HEK293 (cell line): Measurements from ENCODE around the gene SERINC3.

Experiments used
- CTCF ChIA-PET: fragments of 350-600 bp; formaldehyde crosslinking; extraction: SDS; loops from one replicate; lab custom pipeline; 2021; ENCODE audit warnings: antibody characterized with exemption; lab: Yijun Ruan, JAX
- POLR2A ChIA-PET: fragments of 300-600 bp; formaldehyde crosslinking; extraction: SDS; loops from one replicate; lab custom pipeline; 2020; ENCODE audit warnings: antibody characterized with exemption, inconsistent platforms; lab: Yijun Ruan, JAX
- H3K27ac ChIP-seq: fragments of 200-500 bp; sonication (Bioruptor generic); 2 replicates; pipeline ENCODE4 v1.5.1; 2014; ENCODE audit warnings: low read depth, low read length, control low read depth, inconsistent platforms; ENCODE audit errors: extremely low read depth
- H3K36me3 ChIP-seq, 2 experiments: fragments of 200-500 bp in 1 of 2; sonication (Bioruptor generic) in 1 of 2; 1 replicate in 1 of 2; 2 replicates in 1 of 2; pipeline ENCODE4 v1.5.1; 2014 to 2017; ENCODE audit warnings: inconsistent platforms in 2 of 2, low read length in 2 of 2; ENCODE audit not compliant: control insufficient read depth in 2 of 2, insufficient read depth in 1 of 2
- H3K4me1 ChIP-seq: fragments of 200-500 bp; sonication (Bioruptor generic); 2 replicates; pipeline ENCODE4 v1.5.1; 2014; ENCODE audit warnings: mild to moderate bottlenecking, low read length, inconsistent platforms; ENCODE audit not compliant: control insufficient read depth, insufficient read depth
- H3K4me3 ChIP-seq: 2 replicates; pipeline ENCODE4 v1.5.1; 2011; ENCODE audit warnings: low read depth, mild to moderate bottlenecking, control low read depth, low read length, moderate library complexity
- H3K9me3 ChIP-seq: fragments of 200-500 bp; sonication (Bioruptor generic); 2 replicates; pipeline ENCODE4 v1.5.1; 2014; ENCODE audit warnings: low read depth, low read length, inconsistent platforms; ENCODE audit not compliant: control insufficient read depth, insufficient read depth
- BCL11B ChIP-seq: fragments of 450-650 bp; formaldehyde crosslinking; IDR thresholded peaks from 2 replicates; pipeline ENCODE4 v1.5.1; 2016; ENCODE audit warnings: low read depth, missing biosample characterization, missing genetic modification characterization
- FEZF1 ChIP-seq: fragments of 450-650 bp; formaldehyde crosslinking; IDR thresholded peaks from 2 replicates; pipeline ENCODE4 v1.5.1; 2016; ENCODE audit warnings: missing biosample characterization, missing genetic modification characterization
- GLIS2 ChIP-seq: fragments of 450-650 bp; formaldehyde crosslinking; IDR thresholded peaks from 2 replicates; pipeline ENCODE4 v1.5.1; 2016; ENCODE audit warnings: missing biosample characterization, missing genetic modification characterization
- IKZF3 ChIP-seq: fragments of 450-650 bp; IDR thresholded peaks from 2 replicates; pipeline ENCODE4 v1.5.0; 2018; ENCODE audit warnings: missing biosample characterization, mild to moderate bottlenecking, missing genetic modification characterization, moderate library complexity
- KLF16 ChIP-seq: fragments of 450-650 bp; formaldehyde crosslinking; IDR thresholded peaks from 2 replicates; pipeline ENCODE4 v1.5.1; 2017; ENCODE audit warnings: missing biosample characterization, missing genetic modification characterization
- KLF17 ChIP-seq: fragments of 450-650 bp; formaldehyde crosslinking; IDR thresholded peaks from 2 replicates; pipeline ENCODE4 v1.5.1; 2016; ENCODE audit warnings: missing biosample characterization, missing genetic modification characterization
- KLF8 ChIP-seq: fragments of 450-650 bp; formaldehyde crosslinking; IDR thresholded peaks from 2 replicates; pipeline ENCODE4 v1.5.1; 2016; ENCODE audit warnings: missing biosample characterization, missing genetic modification characterization
- PATZ1 ChIP-seq: fragments of 450-650 bp; formaldehyde crosslinking; IDR thresholded peaks from 2 replicates; pipeline ENCODE4 v1.5.1; 2016; ENCODE audit warnings: missing biosample characterization, missing genetic modification characterization
- PRDM1 ChIP-seq: fragments of 450-650 bp; formaldehyde crosslinking; IDR thresholded peaks from 2 replicates; pipeline ENCODE4; 2016; ENCODE audit warnings: missing biosample characterization, missing genetic modification characterization
- SCRT1 ChIP-seq: fragments of 450-650 bp; formaldehyde crosslinking; IDR thresholded peaks from 2 replicates; pipeline ENCODE4 v1.5.1; 2016; ENCODE audit warnings: missing biosample characterization, missing genetic modification characterization, borderline replicate concordance
- WT1 ChIP-seq: fragments of 450-650 bp; formaldehyde crosslinking; IDR thresholded peaks from 2 replicates; pipeline ENCODE4 v1.5.1; 2016; ENCODE audit warnings: missing biosample characterization, missing genetic modification characterization
- ZBTB17 ChIP-seq: fragments of 450-650 bp; formaldehyde crosslinking; IDR thresholded peaks from 2 replicates; pipeline ENCODE4 v1.5.1; 2016; ENCODE audit warnings: missing biosample characterization, missing genetic modification characterization
- ZEB2 ChIP-seq: fragments of 450-650 bp; formaldehyde crosslinking; IDR thresholded peaks from 2 replicates; pipeline ENCODE4 v1.5.1; 2016; ENCODE audit warnings: missing biosample characterization, missing genetic modification characterization
- ZFP69B ChIP-seq: fragments of 450-650 bp; formaldehyde crosslinking; IDR thresholded peaks from 2 replicates; pipeline ENCODE4 v1.5.1; 2016; ENCODE audit warnings: missing biosample characterization, missing genetic modification characterization
- ZNF174 ChIP-seq: fragments of 450-650 bp; formaldehyde crosslinking; IDR thresholded peaks from 2 replicates; pipeline ENCODE4 v1.5.0; 2017; ENCODE audit warnings: missing biosample characterization, mild to moderate bottlenecking, missing genetic modification characterization
- ZNF19 ChIP-seq: fragments of 450-650 bp; formaldehyde crosslinking; IDR thresholded peaks from 2 replicates; pipeline ENCODE4; 2016; ENCODE audit warnings: missing biosample characterization, missing genetic modification characterization, low read depth
- ZNF202 ChIP-seq: fragments of 450-650 bp; formaldehyde crosslinking; IDR thresholded peaks from 2 replicates; pipeline ENCODE4 v1.5.1; 2016; ENCODE audit warnings: missing biosample characterization, missing genetic modification characterization, borderline replicate concordance
- ZNF211 ChIP-seq: fragments of 450-650 bp; formaldehyde crosslinking; IDR thresholded peaks from 2 replicates; pipeline ENCODE4 v1.5.1; 2016; ENCODE audit warnings: low read depth, missing biosample characterization, missing genetic modification characterization
- ZNF302 ChIP-seq: fragments of 450-650 bp; formaldehyde crosslinking; IDR thresholded peaks from 2 replicates; pipeline ENCODE4 v1.5.1; 2016; ENCODE audit warnings: missing biosample characterization, missing genetic modification characterization, low read depth
- ZNF394 ChIP-seq: fragments of 450-650 bp; formaldehyde crosslinking; IDR thresholded peaks from 2 replicates; pipeline ENCODE4 v1.5.1; 2016; ENCODE audit warnings: missing biosample characterization, missing genetic modification characterization, mild to moderate bottlenecking, moderate library complexity, borderline replicate concordance
- ZNF416 ChIP-seq: fragments of 450-650 bp; formaldehyde crosslinking; IDR thresholded peaks from 2 replicates; pipeline ENCODE4 v1.5.1; 2016; ENCODE audit warnings: missing biosample characterization, missing genetic modification characterization
- ZNF48 ChIP-seq: fragments of 450-650 bp; formaldehyde crosslinking; IDR thresholded peaks from 2 replicates; pipeline ENCODE4 v1.5.1; 2016; ENCODE audit warnings: missing biosample characterization, missing genetic modification characterization
- ZNF548 ChIP-seq: fragments of 450-650 bp; formaldehyde crosslinking; IDR thresholded peaks from 2 replicates; pipeline ENCODE4 v1.5.1; 2016; ENCODE audit warnings: missing biosample characterization, missing genetic modification characterization
- ZNF549 ChIP-seq: fragments of 450-650 bp; IDR thresholded peaks from 2 replicates; pipeline ENCODE4 v1.5.1; 2018; ENCODE audit warnings: missing biosample characterization, missing genetic modification characterization, mild to moderate bottlenecking, inconsistent platforms, moderate library complexity
- ZNF621 ChIP-seq: fragments of 450-650 bp; formaldehyde crosslinking; IDR thresholded peaks from 2 replicates; pipeline ENCODE4 v1.5.1; 2017; ENCODE audit warnings: missing biosample characterization, missing genetic modification characterization
- ZNF624 ChIP-seq: fragments of 450-650 bp; formaldehyde crosslinking; IDR thresholded peaks from 2 replicates; pipeline ENCODE4 v1.5.1; 2017; ENCODE audit warnings: missing biosample characterization, missing genetic modification characterization
- ZNF692 ChIP-seq: fragments of 450-650 bp; formaldehyde crosslinking; IDR thresholded peaks from 2 replicates; pipeline ENCODE4 v1.5.1; 2016; ENCODE audit warnings: missing biosample characterization, missing genetic modification characterization
- ZNF792 ChIP-seq: fragments of 450-650 bp; formaldehyde crosslinking; IDR thresholded peaks from 2 replicates; pipeline ENCODE4 v1.5.1; 2016; ENCODE audit warnings: missing biosample characterization, missing genetic modification characterization
- ZSCAN23 ChIP-seq: fragments of 450-650 bp; formaldehyde crosslinking; IDR thresholded peaks from 2 replicates; pipeline ENCODE4 v1.5.1; 2016; ENCODE audit warnings: missing biosample characterization, missing genetic modification characterization
- TF ChIP-seq, protein P1 (sequence below): fragments of 450-650 bp; formaldehyde crosslinking; IDR thresholded peaks from 2 replicates; pipeline ENCODE4 v1.5.1; 2016; ENCODE audit warnings: missing biosample characterization, missing genetic modification characterization, low read depth

The SERINC3 gene

GRCh38 chr20:44470327-44470726, 51.5 kb downstream of the SERINC3 start:
- H3K36me3 ChIP-seq = no peaks in the 10 kb centered on the region
- H3K4me3 ChIP-seq = no peak overlapping the region
- CTCF ChIA-PET = interaction anchor here (0.8 to 1.4 kb wide), 6 partner anchors 20 to 133 kb away, joined by 3 to 7 read pairs (median 5); no protein-coding TSS in a partner anchor
- TF ChIP-seq GLIS2 (tag by site-specific recombination) (no peak), ZNF202 (tag by site-specific recombination) (no peak), ZNF416 (tag by site-specific recombination) (no peak), ZNF692 (tag by site-specific recombination) (no peak), ZBTB17 (no peak), KLF8 (no peak), ZSCAN23 (tag by site-specific recombination) (no peak), BCL11B (no peak), SCRT1 (tag by site-specific recombination) (no peak), ZNF549 (tag by site-specific recombination) (no peak), ZNF792 (tag by site-specific recombination) (no peak), IKZF3 (tag by site-specific recombination) (no peak), ZFP69B (tag by site-specific recombination) (no peak), ZNF548 (tag by site-specific recombination) (no peak)
- TF ChIP-seq, protein P1, sequence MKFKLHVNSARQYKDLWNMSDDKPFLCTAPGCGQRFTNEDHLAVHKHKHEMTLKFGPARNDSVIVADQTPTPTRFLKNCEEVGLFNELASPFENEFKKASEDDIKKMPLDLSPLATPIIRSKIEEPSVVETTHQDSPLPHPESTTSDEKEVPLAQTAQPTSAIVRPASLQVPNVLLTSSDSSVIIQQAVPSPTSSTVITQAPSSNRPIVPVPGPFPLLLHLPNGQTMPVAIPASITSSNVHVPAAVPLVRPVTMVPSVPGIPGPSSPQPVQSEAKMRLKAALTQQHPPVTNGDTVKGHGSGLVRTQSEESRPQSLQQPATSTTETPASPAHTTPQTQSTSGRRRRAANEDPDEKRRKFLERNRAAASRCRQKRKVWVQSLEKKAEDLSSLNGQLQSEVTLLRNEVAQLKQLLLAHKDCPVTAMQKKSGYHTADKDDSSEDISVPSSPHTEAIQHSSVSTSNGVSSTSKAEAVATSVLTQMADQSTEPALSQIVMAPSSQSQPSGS (tag by site-specific recombination) = no peak
- POLR2A ChIA-PET = no interaction called here
- no peaks in the 10 kb centered on the region for H3K4me1 ChIP-seq
- no peak overlapping the region for H3K27ac ChIP-seq
- H3K9me3 ChIP-seq = no peaks in the 10 kb centered on the region

GRCh38 chr20:44468044-44468782, 53.7 kb downstream of the SERINC3 start:
- H3K4me1 ChIP-seq = no peaks in the 10 kb centered on the region
- ChIA-PET POLR2A (no interaction called here), CTCF (interaction anchor here (0.5 to 0.7 kb wide), 2 partner anchors 11 to 39 kb away, joined by 3 read pairs; no protein-coding TSS in a partner anchor)
- no peaks in the 10 kb centered on the region for H3K36me3 ChIP-seq
- no peak overlapping the region for H3K27ac ChIP-seq
- no peak overlapping the region for H3K4me3 ChIP-seq
- H3K9me3 ChIP-seq = no peaks in the 10 kb centered on the region
- no peak for TF ChIP-seq ZNF792 (tag by site-specific recombination)
- no peak for TF ChIP-seq ZNF302
- no peak for TF ChIP-seq ZNF174 (tag by site-specific recombination)
- TF ChIP-seq PATZ1 (tag by site-specific recombination) = no peak
- TF ChIP-seq ZNF19 (tag by site-specific recombination) = no peak
- TF ChIP-seq PRDM1 (tag by site-specific recombination) = no peak
- TF ChIP-seq ZNF621 (tag by site-specific recombination) = no peak
- no peak for TF ChIP-seq FEZF1
- TF ChIP-seq ZNF48 (tag by site-specific recombination) = no peak
- TF ChIP-seq WT1 (tag by site-specific recombination) = no peak
- no peak for TF ChIP-seq ZNF548 (tag by site-specific recombination)
- no peak for TF ChIP-seq ZNF624 (tag by site-specific recombination)
- TF ChIP-seq ZEB2 (tag by site-specific recombination) = no peak
- no peak for TF ChIP-seq ZNF394
- TF ChIP-seq KLF17 (tag by site-specific recombination) = no peak
- TF ChIP-seq ZNF211 (tag by site-specific recombination) = no peak
- no peak for TF ChIP-seq KLF16 (tag by site-specific recombination)
